PFSK-1 (cell line): ENCODE data around the gene CUEDC2.

Source experiments
- FOXP2 ChIP-seq: optimal IDR thresholded peaks from 2 replicates; pipeline ENCODE3; 2011; ENCODE audit warnings: borderline replicate concordance, control low read depth, inconsistent platforms; ENCODE audit not compliant: insufficient read depth; ENCODE audit errors: extremely low read length, extremely low read depth
- POLR2AphosphoS5 ChIP-seq: IDR thresholded peaks from 2 replicates; pipeline ENCODE4 v1.6.1; 2012; ENCODE audit warnings: low read depth, mild to moderate bottlenecking, control low read depth, low read length, moderate library complexity
- SIN3A ChIP-seq: IDR thresholded peaks from 2 replicates; pipeline ENCODE4 v1.6.1; 2012; ENCODE audit warnings: mild to moderate bottlenecking, low read length, moderate library complexity, borderline replicate concordance; ENCODE audit not compliant: insufficient read depth
- TAF1 ChIP-seq: IDR thresholded peaks from 2 replicates; pipeline ENCODE4 v1.6.1; 2012; ENCODE audit warnings: low read length, control low read depth, borderline replicate concordance; ENCODE audit not compliant: insufficient read depth
- TF ChIP-seq, protein P1 (sequence below), 2 experiments: IDR thresholded peaks; 2 replicates each; pipeline versions ENCODE4 v1.6.1 to v1.8.0; 2011 to 2012; ENCODE audit warnings: low read depth in 2 of 2, low read length in 2 of 2, control low read depth in 1 of 2, inconsistent platforms in 1 of 2, mild to moderate bottlenecking in 1 of 2, moderate library complexity in 1 of 2; ENCODE audit not compliant: insufficient read depth in 1 of 2

CUEDC2 gene

DNA sequence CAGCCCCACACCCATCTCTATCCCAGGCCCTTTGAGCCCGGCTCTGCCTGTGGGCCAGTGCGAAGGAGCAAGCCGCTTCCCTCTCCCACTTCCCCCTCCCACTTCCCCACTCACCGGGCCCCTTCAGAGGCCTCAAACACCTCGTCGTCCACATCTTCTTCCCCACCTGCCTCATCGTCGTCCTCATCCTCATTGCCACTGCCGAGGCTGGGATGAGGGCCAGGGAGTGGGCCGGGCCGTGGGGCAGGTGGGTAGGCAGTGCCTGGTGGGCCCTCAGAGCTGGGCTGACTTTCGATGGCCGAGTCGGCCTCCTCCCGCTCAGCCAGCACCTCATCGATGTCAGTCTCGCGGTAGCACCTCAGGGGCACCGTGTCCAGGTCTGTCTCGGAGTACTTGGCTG, 17.6 kb downstream of the CUEDC2 start:
- TF ChIP-seq TAF1 (no peak), FOXP2 (no peak), SIN3A (no peak), POLR2AphosphoS5 (no peak)
- TF ChIP-seq, protein P1, sequence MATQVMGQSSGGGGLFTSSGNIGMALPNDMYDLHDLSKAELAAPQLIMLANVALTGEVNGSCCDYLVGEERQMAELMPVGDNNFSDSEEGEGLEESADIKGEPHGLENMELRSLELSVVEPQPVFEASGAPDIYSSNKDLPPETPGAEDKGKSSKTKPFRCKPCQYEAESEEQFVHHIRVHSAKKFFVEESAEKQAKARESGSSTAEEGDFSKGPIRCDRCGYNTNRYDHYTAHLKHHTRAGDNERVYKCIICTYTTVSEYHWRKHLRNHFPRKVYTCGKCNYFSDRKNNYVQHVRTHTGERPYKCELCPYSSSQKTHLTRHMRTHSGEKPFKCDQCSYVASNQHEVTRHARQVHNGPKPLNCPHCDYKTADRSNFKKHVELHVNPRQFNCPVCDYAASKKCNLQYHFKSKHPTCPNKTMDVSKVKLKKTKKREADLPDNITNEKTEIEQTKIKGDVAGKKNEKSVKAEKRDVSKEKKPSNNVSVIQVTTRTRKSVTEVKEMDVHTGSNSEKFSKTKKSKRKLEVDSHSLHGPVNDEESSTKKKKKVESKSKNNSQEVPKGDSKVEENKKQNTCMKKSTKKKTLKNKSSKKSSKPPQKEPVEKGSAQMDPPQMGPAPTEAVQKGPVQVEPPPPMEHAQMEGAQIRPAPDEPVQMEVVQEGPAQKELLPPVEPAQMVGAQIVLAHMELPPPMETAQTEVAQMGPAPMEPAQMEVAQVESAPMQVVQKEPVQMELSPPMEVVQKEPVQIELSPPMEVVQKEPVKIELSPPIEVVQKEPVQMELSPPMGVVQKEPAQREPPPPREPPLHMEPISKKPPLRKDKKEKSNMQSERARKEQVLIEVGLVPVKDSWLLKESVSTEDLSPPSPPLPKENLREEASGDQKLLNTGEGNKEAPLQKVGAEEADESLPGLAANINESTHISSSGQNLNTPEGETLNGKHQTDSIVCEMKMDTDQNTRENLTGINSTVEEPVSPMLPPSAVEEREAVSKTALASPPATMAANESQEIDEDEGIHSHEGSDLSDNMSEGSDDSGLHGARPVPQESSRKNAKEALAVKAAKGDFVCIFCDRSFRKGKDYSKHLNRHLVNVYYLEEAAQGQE (IDR thresholded peaks at IDR 0.05; ENCODE audit: insufficient read depth in 1 of 2, low read depth in 2 of 2, low read length in 2 of 2) = no peak

DNA sequence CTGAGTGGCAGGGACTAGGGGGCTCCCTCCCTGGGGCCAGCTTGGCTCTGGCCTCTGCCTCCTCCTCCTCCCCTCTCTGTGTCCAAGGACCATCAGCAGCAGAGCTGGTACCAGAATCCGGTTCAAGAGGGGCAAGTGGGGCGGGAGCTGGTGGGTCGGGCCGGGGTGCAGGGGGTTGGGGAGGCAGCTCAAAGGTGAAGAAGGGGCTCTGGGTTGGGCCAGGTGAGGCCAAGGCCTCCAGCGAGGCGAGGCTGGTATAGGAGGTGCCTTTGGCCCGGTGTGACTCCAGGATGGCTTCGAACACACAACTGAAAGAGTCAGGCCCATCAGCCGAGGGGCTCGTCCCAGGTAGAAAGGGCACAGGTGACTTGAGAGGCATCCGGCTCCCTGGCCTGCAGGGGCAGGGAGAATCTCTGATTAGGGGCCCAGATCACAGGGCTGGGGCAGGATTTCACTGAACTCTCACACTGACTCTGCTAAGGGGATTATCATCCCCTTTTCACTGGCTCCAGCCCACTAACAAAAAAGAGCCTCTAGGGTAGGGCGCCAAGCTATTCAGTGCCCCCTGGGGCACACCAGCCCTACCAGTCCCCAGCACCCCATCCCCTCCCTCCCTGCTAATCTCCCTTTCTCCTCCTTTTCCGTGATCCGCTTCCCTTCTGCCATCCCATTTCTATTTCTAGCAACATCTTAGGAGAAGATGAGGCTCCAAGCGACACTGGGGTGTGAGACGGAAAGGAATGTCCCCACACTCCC, 18.4 kb downstream of the CUEDC2 start:
- no peak for TF ChIP-seq FOXP2
- TF ChIP-seq, protein P1 (IDR thresholded peaks at IDR 0.05; ENCODE audit: insufficient read depth in 1 of 2, low read depth in 2 of 2, low read length in 2 of 2) = no peak
- no peak for TF ChIP-seq SIN3A
- TF ChIP-seq TAF1 = no peak
- TF ChIP-seq POLR2AphosphoS5 = no peak

DNA sequence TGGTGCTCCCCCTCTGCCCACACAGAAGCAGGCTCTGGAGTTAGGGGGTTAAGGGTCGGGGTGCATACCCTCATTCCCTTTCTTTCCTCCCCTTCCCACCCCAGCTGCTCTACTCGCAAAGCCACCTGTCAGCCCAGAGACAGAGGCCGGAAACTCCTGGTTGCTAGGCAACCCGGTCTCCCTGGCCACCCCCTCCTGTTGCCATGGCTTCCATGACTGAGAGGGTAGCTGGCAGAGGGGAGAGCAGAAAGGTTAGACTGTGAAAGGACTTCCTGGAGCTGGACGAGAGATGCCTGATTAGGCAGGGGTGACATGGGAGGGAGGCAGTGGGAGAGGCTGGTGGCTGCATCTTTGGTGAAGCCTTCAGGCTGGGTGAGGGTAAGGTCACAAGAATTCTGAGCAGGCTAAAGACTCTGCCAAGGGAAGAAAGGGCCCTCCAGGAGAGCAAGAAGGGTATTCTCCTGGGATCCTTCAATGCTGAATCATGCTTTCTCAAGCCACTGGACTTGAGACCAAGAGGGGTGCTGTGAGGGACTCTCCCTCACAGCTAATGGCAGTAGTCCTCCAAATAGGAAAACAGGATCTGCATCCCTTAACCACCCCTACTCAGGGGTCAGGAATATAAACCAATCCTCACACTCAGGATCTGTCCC, 19.2 kb downstream of the CUEDC2 start:
- TF ChIP-seq TAF1 = no peak
- TF ChIP-seq, protein P1 (IDR thresholded peaks at IDR 0.05; ENCODE audit: insufficient read depth in 1 of 2, low read depth in 2 of 2, low read length in 2 of 2) = no peak
- TF ChIP-seq FOXP2 = no peak
- no peak for TF ChIP-seq POLR2AphosphoS5
- TF ChIP-seq SIN3A = no peak

DNA sequence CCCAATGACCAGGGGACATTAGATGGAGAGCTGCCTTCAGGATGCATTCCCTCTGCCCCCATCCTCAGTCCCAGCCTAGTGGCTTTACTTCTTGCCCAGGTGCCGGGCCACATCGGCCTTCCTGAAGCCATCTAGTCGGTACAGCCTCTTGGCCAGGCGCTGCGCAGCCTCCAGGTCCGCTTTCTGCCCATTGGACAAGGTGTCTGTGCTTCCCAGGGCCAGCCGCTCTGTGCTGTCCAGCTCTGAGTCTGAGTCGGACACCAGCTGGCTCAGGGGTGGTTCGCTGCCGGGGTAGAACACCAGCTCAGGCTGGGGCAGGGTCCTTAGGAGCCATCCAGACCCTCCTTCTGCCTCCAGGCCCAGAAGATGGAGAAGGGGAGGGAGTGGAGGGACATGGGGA, 20.1 kb downstream of the CUEDC2 start:
- TF ChIP-seq SIN3A = no peak
- no peak for TF ChIP-seq POLR2AphosphoS5
- TF ChIP-seq, protein P1 (IDR thresholded peaks at IDR 0.05; ENCODE audit: insufficient read depth in 1 of 2, low read depth in 2 of 2, low read length in 2 of 2) = no peak
- no peak for TF ChIP-seq TAF1
- TF ChIP-seq FOXP2 = no peak
